ENCODE data around the gene CARNS1.

- TF ChIP-seq MAFK (conservative IDR thresholded peaks at IDR 0.05 in 1 of 2, IDR thresholded peaks at IDR 0.05 in 1 of 2; ENCODE audit: low read length in 2 of 2) (no peak), CEBPZ (IDR thresholded peaks at IDR 0.05; ENCODE audit: low read length) (no peak), JUND (CRISPR knock-in tag; IDR thresholded peaks at IDR 0.05) (no peak), GATAD2A (CRISPR knock-in tag; IDR thresholded peaks at IDR 0.05) (no peak), ZNF317 (CRISPR knock-in tag; IDR thresholded peaks at IDR 0.05) (no peak), ZNF747 (CRISPR knock-in tag; IDR thresholded peaks at IDR 0.05; ENCODE audit: borderline replicate concordance) (no peak), KLF9 (CRISPR knock-in tag; IDR thresholded peaks at IDR 0.05; ENCODE audit: low read depth) (no peak), NFE2 (CRISPR knock-in tag; IDR thresholded peaks at IDR 0.05) (no peak)
These were observed 8.3 kb upstream of the CARNS1 start for GRCh38 chr11:67406969-67407687.
